COR-L47 (cell line): Measurements from ENCODE around the gene KANSL3.
"Not testable (repeated sequence)": the region's sequence is repeated elsewhere in the genome, so short reads cannot be mapped to it uniquely, and the experiment has no call there.

ENCODE experiments used
- DNase-seq: peaks from one replicate; lab custom pipeline; 2025; lab: John Stamatoyannopoulos, UW

Gene KANSL3

GRCh38 chr2:96638144-96639121 is at the start of gene KANSL3:
Gene KANSL3 (minus strand): TSS chr2:96638312. CDS start chr2:96637135, 1,177 bp downstream.
- peak; percentile 86 for DNase-seq

GRCh38 chr2:96687266-96687665 is 49.2 kb upstream of the KANSL3 start:
- no peak for DNase-seq

- peak; percentile 57 for DNase-seq
Measured at GRCh38 chr2:96685577-96686459, 47.7 kb upstream of the KANSL3 start.

- DNase-seq: peak; percentile 21
Measured at GRCh38 chr2:96684883-96685576, 46.9 kb upstream of the KANSL3 start.

- DNase-seq: no peak
Measured at GRCh38 chr2:96683972-96684820, 46.1 kb upstream of the KANSL3 start.

- no peak for DNase-seq
Measured at GRCh38 chr2:96683307-96683706, 45.2 kb upstream of the KANSL3 start.

- DNase-seq: no peak
Measured at GRCh38 chr2:96681540-96681939, 43.4 kb upstream of the KANSL3 start.

- no peak for DNase-seq
Measured at GRCh38 chr2:96680561-96681141, 42.5 kb upstream of the KANSL3 start.

GRCh38 chr2:96679848-96680247 is 41.7 kb upstream of the KANSL3 start:
- DNase-seq: no peak

- DNase-seq: no peak
Measured at GRCh38 chr2:96669539-96670215, 31.6 kb upstream of the KANSL3 start.

- DNase-seq: no peak
Measured at GRCh38 chr2:96668771-96669170, 30.7 kb upstream of the KANSL3 start.

- DNase-seq: not testable (repeated sequence)
Measured at GRCh38 chr2:96665717-96666116, 27.6 kb upstream of the KANSL3 start.

GRCh38 chr2:96665083-96665569 is 27.0 kb upstream of the KANSL3 start:
- DNase-seq: no peak

- DNase-seq: no peak
Measured at GRCh38 chr2:96664366-96664925, 26.3 kb upstream of the KANSL3 start.

GRCh38 chr2:96663829-96664228 is 25.7 kb upstream of the KANSL3 start:
- no peak for DNase-seq

GRCh38 chr2:96663177-96663576 is 25.1 kb upstream of the KANSL3 start:
- DNase-seq: no peak

- no peak for DNase-seq
Measured at GRCh38 chr2:96662360-96662759, 24.2 kb upstream of the KANSL3 start.

GRCh38 chr2:96661324-96661723 is 23.2 kb upstream of the KANSL3 start:
- DNase-seq: no peak

- DNase-seq: no peak
Measured at GRCh38 chr2:96656540-96656939, 18.4 kb upstream of the KANSL3 start.

GRCh38 chr2:96655526-96655925 is 17.4 kb upstream of the KANSL3 start:
- no peak for DNase-seq
